ENCODE measurements around the gene MYO1D. TPM values are rescaled to one million over a fixed set of nuclear protein-coding genes. Genes with fewer than 3 reads are reported as not detected.

MYO1D gene
- total RNA-seq, 3 donors from 2014 or later, result 166 to 495 (median 256) TPM

DNA sequence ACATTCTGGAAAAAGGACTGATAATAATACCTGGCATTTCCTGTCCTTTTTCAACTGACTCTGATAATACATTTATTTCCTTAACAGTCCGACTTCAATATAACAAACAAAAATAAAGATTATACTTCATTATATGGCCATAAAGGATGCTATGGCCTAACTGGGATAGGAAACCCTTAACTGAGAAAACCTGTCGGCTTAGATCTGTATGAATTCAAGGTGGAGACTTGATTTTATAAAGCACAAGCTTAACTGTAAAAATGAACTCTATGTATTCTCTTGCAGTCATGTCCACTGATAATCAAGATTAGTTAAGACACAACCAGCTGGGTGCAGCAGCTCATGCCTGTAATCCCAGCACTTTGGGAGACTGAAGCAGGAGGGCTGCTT lies 102.2 kb downstream of the MYO1D start:
- ATAC-seq, result peak; percentile 58
- peaks cover 22% of the 10 kb centered on the region for H3K4me1 ChIP-seq (ENCODE audit: low read depth)
- H3K36me3 ChIP-seq (ENCODE audit: low read depth), result no peaks in the 10 kb centered on the region
- intact Hi-C loops (cut with DNase I, micrococcal nuclease), result no loop called here
- TF ChIP-seq, protein P1, sequence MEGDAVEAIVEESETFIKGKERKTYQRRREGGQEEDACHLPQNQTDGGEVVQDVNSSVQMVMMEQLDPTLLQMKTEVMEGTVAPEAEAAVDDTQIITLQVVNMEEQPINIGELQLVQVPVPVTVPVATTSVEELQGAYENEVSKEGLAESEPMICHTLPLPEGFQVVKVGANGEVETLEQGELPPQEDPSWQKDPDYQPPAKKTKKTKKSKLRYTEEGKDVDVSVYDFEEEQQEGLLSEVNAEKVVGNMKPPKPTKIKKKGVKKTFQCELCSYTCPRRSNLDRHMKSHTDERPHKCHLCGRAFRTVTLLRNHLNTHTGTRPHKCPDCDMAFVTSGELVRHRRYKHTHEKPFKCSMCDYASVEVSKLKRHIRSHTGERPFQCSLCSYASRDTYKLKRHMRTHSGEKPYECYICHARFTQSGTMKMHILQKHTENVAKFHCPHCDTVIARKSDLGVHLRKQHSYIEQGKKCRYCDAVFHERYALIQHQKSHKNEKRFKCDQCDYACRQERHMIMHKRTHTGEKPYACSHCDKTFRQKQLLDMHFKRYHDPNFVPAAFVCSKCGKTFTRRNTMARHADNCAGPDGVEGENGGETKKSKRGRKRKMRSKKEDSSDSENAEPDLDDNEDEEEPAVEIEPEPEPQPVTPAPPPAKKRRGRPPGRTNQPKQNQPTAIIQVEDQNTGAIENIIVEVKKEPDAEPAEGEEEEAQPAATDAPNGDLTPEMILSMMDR (IDR thresholded peaks at IDR 0.05), result no peak
- no peak overlapping the region for H3K4me3 ChIP-seq
- no peaks in the 10 kb centered on the region for H3K9me3 ChIP-seq
- no peak for DNase-seq

DNA sequence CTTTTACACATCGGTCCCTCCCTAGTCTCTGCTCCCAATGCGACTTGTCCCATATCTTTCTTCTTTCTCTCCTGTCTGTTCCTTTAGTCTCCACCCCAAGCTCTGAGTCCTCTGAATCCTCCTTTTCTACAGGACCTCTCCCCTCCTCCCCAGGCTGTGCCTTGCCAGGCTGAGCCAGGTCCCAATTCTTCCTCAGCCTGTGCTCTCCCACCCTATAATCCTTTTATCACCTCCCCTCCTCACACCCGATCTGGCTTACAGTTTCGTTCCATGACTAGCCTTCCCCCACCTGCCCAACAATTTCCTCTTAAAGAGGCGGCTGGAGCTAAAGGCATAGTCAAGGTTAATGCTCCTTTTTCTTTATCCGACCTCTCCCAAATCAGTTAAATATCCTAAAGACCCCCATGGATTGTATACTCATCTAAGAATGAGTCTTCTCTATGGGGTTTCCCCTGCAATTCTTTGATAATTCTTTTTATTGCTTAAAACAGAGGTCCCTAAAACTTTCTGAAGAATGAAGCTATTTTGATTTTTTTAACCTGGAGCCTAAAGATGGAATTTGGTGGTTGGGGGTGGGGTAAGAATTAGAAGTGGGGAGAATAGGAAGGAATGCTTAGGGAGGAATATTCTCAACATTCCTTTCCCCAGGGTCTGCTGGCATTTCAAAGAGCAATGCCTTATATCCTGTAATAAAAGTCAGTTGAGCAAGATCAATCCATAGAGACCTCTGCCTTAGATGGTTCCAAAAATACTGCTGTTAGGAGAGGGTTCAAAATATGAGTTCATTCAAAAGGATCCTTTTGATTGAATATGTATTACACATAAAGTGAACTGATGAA lies 102.8 kb downstream of the MYO1D start:
- TF ChIP-seq, protein P1 (IDR thresholded peaks at IDR 0.05), result no peak
- DNase-seq (no peak), ATAC-seq (peak; percentile 6)
- H3K9me3 ChIP-seq, result no peaks in the 10 kb centered on the region
- no peak overlapping the region for H3K4me3 ChIP-seq
- H3K36me3 ChIP-seq (ENCODE audit: low read depth), result no peaks in the 10 kb centered on the region
- H3K4me1 ChIP-seq (ENCODE audit: low read depth), result peaks cover 22% of the 10 kb centered on the region
- intact Hi-C loops (cut with DNase I, micrococcal nuclease), result no loop called here

DNA sequence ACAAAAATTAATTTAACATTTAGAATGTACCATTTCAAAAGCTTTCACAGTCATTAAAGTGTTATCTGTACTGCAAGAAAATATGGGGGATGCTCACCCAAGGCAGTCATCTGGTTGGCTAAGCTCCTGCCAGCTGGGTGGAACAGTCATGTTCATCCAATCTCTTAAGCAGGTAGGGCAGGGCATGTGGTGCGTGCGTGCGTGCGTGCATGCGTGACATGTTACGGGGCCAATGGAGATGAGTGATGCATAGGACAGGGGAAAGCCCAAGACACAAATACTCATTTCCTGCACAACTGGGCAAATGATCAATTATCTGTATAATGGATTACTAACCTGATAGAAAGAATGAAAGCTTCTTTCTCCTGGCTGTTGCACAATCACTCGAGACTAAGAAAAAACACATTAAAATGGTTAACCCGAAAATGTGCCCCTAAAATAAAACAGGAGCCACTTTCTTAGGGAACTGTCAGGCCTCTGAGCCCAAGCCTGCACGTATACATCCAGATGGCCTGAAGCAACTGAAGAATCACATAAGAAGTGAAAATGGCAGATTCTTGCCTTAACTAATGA lies 104.4 kb downstream of the MYO1D start:
- intact Hi-C loops (cut with DNase I, micrococcal nuclease), result no loop called here
- Histone ChIP-seq H3K9me3 (no peaks in the 10 kb centered on the region), H3K36me3 (ENCODE audit: low read depth) (no peaks in the 10 kb centered on the region), H3K4me1 (ENCODE audit: low read depth) (peaks cover 9% of the 10 kb centered on the region), H3K4me3 (no peak overlapping the region)
- ATAC-seq (no peak), DNase-seq (no peak)
- TF ChIP-seq, protein P1 (IDR thresholded peaks at IDR 0.05), result no peak

DNA sequence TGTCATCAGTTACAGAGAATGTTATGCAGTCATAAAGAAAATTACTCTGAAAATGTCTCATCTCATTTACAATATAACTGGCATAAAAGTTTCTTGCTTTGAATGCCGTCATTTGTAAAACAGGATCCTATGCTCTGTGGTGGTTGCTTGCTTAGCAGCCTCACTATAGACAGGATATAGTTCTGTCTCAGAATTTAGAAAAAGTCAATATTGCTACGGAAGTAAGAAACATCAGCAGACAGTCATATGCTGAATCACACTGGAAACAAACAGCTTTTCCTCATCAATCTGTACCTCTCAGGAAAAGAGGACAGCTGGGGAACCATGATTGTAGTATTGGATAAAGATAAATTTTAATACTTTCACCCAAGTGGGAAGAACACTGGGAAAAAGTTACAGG lies 105.5 kb downstream of the MYO1D start:
- Histone ChIP-seq H3K4me1 (ENCODE audit: low read depth) (peaks cover 6% of the 10 kb centered on the region), H3K36me3 (ENCODE audit: low read depth) (no peaks in the 10 kb centered on the region), H3K4me3 (no peak overlapping the region), H3K9me3 (no peaks in the 10 kb centered on the region)
- ATAC-seq (peak; percentile 35), DNase-seq (no peak)
- intact Hi-C loops (cut with DNase I, micrococcal nuclease), result no loop called here
- TF ChIP-seq, protein P1 (IDR thresholded peaks at IDR 0.05), result no peak

DNA sequence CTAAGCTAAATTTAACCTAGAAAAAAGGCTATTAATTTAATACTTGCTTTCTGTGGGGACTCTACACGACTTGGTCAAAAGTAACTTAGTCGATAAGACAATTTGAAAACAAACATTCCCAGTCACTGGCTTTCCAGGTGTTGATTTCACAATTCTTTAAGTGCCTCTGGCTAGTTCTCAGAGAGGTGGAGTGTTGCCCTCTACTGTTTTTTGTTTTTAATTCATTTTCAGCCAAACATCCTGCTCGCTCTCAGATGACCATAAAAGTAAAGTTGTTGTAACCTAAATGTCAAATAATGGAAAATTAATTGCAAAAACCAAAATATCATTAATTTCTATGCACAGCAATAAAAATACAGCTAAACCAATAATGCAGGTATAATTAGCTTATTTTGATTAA lies 107.1 kb downstream of the MYO1D start:
- ATAC-seq (no peak), DNase-seq (no peak)

More for the DNA sequence above, 107.1 kb downstream of the MYO1D start:
- no peak overlapping the region for H3K4me3 ChIP-seq
- TF ChIP-seq, protein P1 (IDR thresholded peaks at IDR 0.05), result no peak
- no peaks in the 10 kb centered on the region for H3K36me3 ChIP-seq (ENCODE audit: low read depth)
- peaks cover 2% of the 10 kb centered on the region for H3K4me1 ChIP-seq (ENCODE audit: low read depth)
- intact Hi-C loops (cut with DNase I, micrococcal nuclease), result no loop called here
- H3K9me3 ChIP-seq, result no peaks in the 10 kb centered on the region
